Stimulated activated CD8-positive, alpha-beta memory T cell treated with anti-CD3 and anti-CD28 coated beads, Interleukin-7, amount 100 ng/mL, for 48 hours (primary cell): ENCODE results near the gene TAF3.

ENCODE experiments used
- DNase-seq, 2 donors: peaks; one replicate each; pipeline ENCODE4 v3.0.0-alpha.2; 2020; ENCODE audit warnings: low read depth in 1 of 2; ENCODE audit errors: extremely low read depth in 1 of 2

Gene TAF3

DNA sequence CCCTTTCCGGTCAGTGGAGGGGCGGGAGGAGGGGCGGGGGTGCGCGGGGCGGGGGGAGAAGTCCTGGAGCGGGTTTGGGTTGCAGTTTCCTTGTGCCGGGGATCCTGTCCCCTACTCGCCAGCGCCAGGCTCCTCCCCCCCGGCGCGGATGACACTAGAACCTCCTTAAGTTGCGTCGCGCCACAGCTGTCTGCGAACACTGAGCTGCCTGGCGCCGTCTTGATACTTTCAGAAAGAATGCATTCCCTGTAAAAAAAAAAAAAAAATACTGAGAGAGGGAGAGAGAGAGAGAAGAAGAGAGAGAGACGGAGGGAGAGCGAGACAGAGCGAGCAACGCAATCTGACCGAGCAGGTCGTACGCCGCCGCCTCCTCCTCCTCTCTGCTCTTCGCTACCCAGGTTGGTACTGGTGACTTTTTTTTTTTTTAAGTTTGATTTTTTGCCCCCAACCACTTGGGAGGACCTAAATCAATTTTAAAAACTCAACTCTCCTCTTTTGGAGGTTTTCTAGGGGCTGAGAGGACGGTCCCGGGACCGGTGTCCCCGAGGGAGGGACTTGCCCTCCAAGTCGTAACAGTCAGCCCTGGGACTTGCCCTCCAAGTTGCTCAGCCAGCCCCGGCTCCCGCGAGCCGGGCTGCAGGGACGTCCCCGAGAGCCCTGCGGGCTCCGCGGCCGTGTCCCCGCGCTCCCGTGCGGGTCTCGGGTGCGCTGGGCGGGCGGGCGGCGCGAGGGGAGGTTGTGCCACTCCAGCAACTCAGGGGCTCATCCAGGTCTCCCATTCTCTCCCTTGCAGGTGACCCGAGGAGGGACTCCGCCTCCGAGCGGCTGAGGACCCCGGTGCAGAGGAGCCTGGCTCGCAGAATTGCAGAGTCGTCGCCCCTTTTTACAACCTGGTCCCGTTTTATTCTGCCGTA, 236.4 kb downstream of the TAF3 start, which contains the start of gene GATA3:
Gene GATA3 (plus strand): TSS at position 195 of the 914 bp plus-strand sequence. CDS start 968 bp downstream, outside the sequence.
- DNase-seq: peak in 1 of 2 donors; percentile 82

DNA sequence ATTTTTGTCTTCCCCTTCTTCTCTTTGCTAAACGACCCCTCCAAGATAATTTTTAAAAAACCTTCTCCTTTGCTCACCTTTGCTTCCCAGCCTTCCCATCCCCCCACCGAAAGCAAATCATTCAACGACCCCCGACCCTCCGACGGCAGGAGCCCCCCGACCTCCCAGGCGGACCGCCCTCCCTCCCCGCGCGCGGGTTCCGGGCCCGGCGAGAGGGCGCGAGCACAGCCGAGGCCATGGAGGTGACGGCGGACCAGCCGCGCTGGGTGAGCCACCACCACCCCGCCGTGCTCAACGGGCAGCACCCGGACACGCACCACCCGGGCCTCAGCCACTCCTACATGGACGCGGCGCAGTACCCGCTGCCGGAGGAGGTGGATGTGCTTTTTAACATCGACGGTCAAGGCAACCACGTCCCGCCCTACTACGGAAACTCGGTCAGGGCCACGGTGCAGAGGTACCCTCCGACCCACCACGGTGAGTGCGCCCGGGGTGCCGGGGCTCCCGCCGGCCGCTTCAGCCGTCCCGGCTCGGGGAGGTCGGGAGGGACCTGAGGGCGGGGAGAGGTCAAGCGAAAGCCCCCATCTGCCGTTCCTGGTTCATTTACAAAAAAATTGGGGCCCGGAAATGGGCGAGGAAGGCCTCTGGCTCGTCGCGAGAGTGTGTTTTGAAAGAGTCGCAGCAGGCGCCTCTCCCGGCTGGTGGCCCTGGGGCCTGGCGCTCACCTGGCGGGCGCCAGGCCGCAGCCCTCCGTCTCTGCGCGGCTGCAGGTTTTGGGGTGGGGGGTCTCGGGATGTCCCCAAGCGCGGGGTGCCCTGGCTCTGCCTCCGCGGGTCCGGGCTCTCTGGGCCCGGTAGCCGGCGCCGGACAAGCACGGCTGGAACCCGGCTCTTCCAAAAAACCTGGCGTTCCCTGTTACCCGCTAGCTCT, 237.4 kb downstream of the TAF3 start:
- DNase-seq: no peak

DNA sequence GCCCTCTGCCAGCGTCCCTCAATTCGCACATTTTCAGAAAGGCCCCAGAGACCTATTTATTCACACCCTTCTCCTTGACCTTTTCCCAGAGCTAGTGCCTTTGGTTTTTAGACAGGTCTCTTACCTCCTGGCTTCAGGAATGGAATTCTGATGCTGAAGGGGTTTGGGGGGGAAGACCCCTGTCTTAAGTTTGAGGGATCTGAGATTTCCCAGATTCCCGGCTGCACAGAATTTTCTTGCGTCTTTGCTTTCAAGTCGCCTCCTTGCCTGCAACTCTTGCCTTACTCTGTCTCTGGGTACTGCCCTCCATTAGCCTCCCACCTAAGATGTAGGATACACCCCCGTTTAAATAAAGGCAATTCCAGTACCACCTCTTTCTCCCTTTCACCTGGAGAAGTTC, 238.1 kb downstream of the TAF3 start:
- no peak for DNase-seq

DNA sequence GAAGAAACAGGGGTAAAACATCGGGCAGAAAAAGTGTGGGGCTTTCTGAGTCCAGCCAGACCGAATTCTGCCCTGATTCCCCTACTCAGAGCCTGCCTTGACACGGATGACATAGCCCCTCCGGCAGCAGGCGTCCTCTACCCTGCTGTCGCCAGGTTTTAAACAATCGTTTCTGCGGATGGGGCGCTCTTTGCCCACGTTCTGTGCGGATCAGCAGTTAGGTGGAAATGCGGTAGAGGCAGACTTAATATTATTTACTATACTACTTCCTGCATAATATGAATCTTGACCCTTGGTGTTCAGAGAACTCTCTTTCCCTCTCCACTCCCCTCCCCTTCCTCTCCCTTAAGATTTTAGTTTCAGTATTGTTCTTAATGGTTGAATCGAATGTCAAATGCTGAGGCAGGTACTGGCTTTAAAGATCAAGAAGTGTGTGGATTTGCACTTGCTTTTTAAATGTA, 238.6 kb downstream of the TAF3 start:
- no peak for DNase-seq

DNA sequence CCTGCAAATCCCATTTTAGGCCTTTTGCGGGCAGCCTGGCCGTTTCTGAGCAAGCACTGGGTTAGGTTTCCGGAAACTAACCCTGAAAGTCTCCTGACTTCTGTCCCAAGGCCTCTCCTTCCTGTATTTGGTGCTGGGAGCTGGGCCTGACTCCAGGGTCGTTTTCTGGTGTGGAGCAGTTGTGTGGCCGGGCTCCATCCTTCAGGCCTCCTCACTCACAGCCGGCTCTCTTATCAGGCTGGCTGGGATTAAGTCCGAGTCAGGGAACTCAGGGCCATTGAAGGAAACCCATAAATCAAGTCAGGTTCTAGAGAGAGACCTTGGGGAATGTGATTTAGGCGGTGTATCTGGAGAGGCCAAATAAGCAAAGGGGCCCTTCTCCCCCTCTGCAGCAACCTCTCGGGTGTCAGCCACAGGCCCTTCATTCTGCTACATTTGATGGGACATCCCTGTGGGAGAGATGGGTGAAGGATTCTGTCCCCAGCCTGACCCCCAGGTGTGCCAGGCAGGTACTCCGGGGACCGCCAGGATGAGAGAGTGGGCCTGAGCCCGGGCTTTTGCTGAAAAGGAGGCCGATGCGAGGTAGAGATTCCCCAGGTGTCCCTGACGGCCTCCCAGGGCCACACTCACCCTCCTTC, 239.4 kb downstream of the TAF3 start:
- no peak for DNase-seq

DNA sequence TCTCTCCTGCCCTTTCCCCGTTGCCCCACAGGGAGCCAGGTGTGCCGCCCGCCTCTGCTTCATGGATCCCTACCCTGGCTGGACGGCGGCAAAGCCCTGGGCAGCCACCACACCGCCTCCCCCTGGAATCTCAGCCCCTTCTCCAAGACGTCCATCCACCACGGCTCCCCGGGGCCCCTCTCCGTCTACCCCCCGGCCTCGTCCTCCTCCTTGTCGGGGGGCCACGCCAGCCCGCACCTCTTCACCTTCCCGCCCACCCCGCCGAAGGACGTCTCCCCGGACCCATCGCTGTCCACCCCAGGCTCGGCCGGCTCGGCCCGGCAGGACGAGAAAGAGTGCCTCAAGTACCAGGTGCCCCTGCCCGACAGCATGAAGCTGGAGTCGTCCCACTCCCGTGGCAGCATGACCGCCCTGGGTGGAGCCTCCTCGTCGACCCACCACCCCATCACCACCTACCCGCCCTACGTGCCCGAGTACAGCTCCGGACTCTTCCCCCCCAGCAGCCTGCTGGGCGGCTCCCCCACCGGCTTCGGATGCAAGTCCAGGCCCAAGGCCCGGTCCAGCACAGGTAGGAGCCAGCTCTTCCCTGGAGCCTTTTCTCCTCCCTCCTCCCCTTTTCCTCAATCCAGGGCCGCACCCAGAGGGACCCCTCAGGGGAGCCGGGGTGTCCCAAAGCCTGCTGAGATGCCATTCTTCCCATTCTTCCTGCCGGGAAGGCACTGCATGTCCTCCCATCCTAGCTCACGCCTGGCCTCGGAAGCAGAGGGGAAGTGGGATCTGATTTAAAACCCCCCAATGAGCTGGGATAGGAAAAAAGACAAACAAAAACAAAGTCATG, 240.2 kb downstream of the TAF3 start:
- no peak for DNase-seq

GRCh38 chr10:8059191-8059936, 241.1 kb downstream of the TAF3 start:
- DNase-seq: no peak

- DNase-seq: peak in 1 of 2 donors; percentile 79
These were observed 241.9 kb downstream of the TAF3 start for GRCh38 chr10:8060010-8060703.

DNA sequence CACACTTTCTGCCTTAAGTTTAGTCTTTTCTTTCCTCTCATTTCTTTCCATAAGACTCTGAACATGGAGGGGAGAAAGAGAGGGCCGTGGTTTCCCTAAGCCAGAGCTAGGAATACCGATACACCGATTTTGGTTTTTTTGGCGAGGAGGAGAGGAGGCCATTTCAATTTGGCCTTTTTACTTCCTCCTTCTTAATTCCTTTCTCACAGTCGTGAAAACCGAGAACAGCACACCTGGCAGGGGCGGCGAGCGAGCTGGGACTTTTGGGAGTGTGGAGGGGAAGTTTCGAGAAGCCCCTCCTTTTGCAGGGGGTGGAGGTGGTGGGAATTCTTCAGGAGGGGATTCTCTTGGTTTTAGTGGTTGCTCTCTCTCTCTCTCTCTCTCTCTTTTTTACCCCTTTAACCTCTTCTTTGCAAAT, 242.4 kb downstream of the TAF3 start:
- DNase-seq: no peak

- peak in 1 of 2 donors; percentile 73 for DNase-seq
These were observed 243.2 kb downstream of the TAF3 start for GRCh38 chr10:8061274-8062211.

DNA sequence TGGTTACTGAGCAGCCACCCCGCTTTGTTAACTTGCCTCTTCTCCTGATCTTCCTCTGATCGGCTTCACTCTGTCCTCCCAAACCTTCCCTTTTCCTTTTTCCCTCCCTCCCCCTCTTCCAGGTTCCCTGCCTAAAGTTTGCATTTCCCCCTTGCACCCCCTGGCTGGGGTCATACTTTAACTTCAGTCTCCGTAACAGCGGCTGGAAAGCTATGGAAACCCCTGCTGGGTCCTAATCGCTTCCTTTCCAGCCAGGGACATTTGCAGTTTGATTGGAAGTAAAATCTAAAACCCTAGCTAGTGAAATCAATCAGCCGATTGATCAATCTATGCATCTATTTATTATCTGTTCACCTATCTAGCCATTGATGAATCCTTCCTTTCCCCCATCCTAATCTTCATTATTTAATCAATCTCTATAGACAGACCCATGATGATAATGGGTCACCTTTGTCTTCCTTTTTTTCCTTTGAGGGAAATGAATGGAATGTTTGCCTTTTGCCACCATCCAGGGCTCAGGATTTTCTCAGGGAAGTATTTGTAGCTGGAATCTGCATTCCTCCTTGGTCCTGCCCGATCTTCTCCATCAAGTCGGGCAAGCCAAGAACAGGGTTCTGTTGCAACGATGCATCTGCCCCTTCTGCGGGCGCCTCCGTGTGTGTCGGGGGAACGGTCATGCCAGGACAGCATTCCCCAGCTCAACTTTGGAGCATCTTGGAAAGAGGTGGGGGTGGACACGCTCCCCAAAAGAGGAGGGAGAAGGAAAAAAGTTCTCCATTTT, 245.0 kb downstream of the TAF3 start:
- no peak for DNase-seq

- DNase-seq: no peak
These were observed 245.6 kb downstream of the TAF3 start for GRCh38 chr10:8063935-8064334.

- DNase-seq: no peak
These were observed 246.1 kb downstream of the TAF3 start for GRCh38 chr10:8064436-8064835.

GRCh38 chr10:8065651-8066050, 247.3 kb downstream of the TAF3 start:
- no peak for DNase-seq

- no peak for DNase-seq
These were observed 247.8 kb downstream of the TAF3 start for GRCh38 chr10:8066124-8066523.
